Stimulated activated CD4-positive, alpha-beta T cell treated with anti-CD3 and anti-CD28 coated beads, Interleukin-12 subunit alpha, Interleukin-12 subunit beta, amount 100 ng/mL, for 48 hours (primary cell): ENCODE results near the gene TNRC18.

Source experiments
- DNase-seq, 3 donors: peaks; one replicate each; pipeline ENCODE4 v3.0.0-alpha.2; 2020; ENCODE audit warnings: low read depth in 2 of 3, low spot score in 1 of 3

Gene TNRC18

GRCh38 chr7:5429857-5430611 lies 6.4 kb upstream of the TNRC18 start:
- DNase-seq: no peak

GRCh38 chr7:5429253-5429856 lies 5.7 kb upstream of the TNRC18 start:
- DNase-seq: no peak

- no peak for DNase-seq
These were observed 5.0 kb upstream of the TNRC18 start for GRCh38 chr7:5428478-5429252.

GRCh38 chr7:5426226-5426475 lies 2.5 kb upstream of the TNRC18 start:
- DNase-seq: no peak

GRCh38 chr7:5425507-5426225 lies 2.0 kb upstream of the TNRC18 start:
- DNase-seq: no peak

- no peak for DNase-seq
These were observed 1.3 kb upstream of the TNRC18 start for GRCh38 chr7:5424749-5425506.

GRCh38 chr7:5423976-5424748 lies 528 bp upstream of the TNRC18 start:
- peak in 1 of 3 donors; percentile 37 for DNase-seq

GRCh38 chr7:5422396-5423305 lies 983 bp downstream of the TNRC18 start:
- DNase-seq: no peak

- DNase-seq: no peak
These were observed 1.8 kb downstream of the TNRC18 start for GRCh38 chr7:5421714-5422395.

GRCh38 chr7:5420881-5421713 lies 2.5 kb downstream of the TNRC18 start:
- DNase-seq: no peak

GRCh38 chr7:5420067-5420880 lies 3.4 kb downstream of the TNRC18 start:
- no peak for DNase-seq

- DNase-seq: no peak
These were observed 4.0 kb downstream of the TNRC18 start for GRCh38 chr7:5419539-5420066.

- DNase-seq: no peak
These were observed 5.4 kb downstream of the TNRC18 start for GRCh38 chr7:5418285-5418582.

- no peak for DNase-seq
These were observed 6.2 kb downstream of the TNRC18 start for GRCh38 chr7:5417106-5418071.

GRCh38 chr7:5414916-5415315 lies 8.7 kb downstream of the TNRC18 start:
- no peak for DNase-seq

- no peak for DNase-seq
These were observed 10.2 kb downstream of the TNRC18 start for GRCh38 chr7:5413449-5413786.
